SK-N-SH (cell line): Measurements from ENCODE around the gene TBRG1. TPM values are rescaled to one million over a fixed set of nuclear protein-coding genes. Genes with fewer than 3 reads are reported as not detected.

Experiments
- CTCF ChIA-PET: fragments of 300-600, 350-600 bp; formaldehyde crosslinking; extraction: SDS; loops from one replicate; lab custom pipeline; 2021; lab: Yijun Ruan, JAX
- POLR2A ChIA-PET: fragments of 350-600 bp; sonication (Branson Sonifier 250); formaldehyde crosslinking; extraction: SDS; loops from one replicate; lab custom pipeline; 2020; ENCODE audit warnings: antibody characterized with exemption, inconsistent platforms; lab: Yijun Ruan, JAX
- DNase-seq: peaks from one replicate; pipeline ENCODE4 v3.0.0; 2012
- H2AFZ ChIP-seq: fragments of 200-600 bp; sonication (generic); 2 replicates; pipeline ENCODE4 v1.8.1; 2016; ENCODE audit warnings: antibody characterized with exemption, mild to moderate bottlenecking, low read depth
- H3F3A ChIP-seq: fragments of 200-600 bp; sonication (generic); replicated peaks from 2 replicates; pipeline ENCODE3; 2016; ENCODE audit warnings: antibody characterized with exemption, mild to moderate bottlenecking; ENCODE audit not compliant: insufficient read depth
- H3K27ac ChIP-seq, 2 experiments: fragments of 200-500 bp in 1 of 2; fragments of 200-600 bp in 1 of 2; sonication (Bioruptor generic) in 1 of 2; sonication (generic), shearing (Covaris generic) in 1 of 2; 2 replicates each; pipeline versions ENCODE4 v1.5.1 to v1.6.1; 2014 to 2016; ENCODE audit warnings: low read depth in 2 of 2, inconsistent platforms in 1 of 2, low read length in 1 of 2, mild to moderate bottlenecking in 1 of 2, mixed read lengths in 1 of 2
- H3K27me3 ChIP-seq: fragments of 200-600 bp; sonication (generic), shearing (Covaris generic); 2 replicates; pipeline ENCODE4 v1.6.1; 2016; ENCODE audit warnings: mixed run types; ENCODE audit not compliant: insufficient read depth
- H3K36me3 ChIP-seq, 2 experiments: fragments of 200-500 bp in 1 of 2; fragments of 200-600 bp in 1 of 2; sonication (Bioruptor generic) in 1 of 2; sonication (generic) in 1 of 2; replicated peaks in 1 of 2; 2 replicates each; pipeline versions ENCODE3 to v1.5.1; 2014 to 2016; ENCODE audit warnings: low read length in 1 of 2, mild to moderate bottlenecking in 1 of 2; ENCODE audit not compliant: insufficient read depth in 2 of 2, control insufficient read depth in 1 of 2
- H3K4me1 ChIP-seq, 2 experiments: fragments of 200-500 bp in 1 of 2; fragments of 200-600 bp in 1 of 2; sonication (Bioruptor generic) in 1 of 2; sonication (generic), shearing (Covaris generic) in 1 of 2; 2 replicates each; pipeline versions ENCODE4 v1.5.1 to v1.6.1; 2014 to 2016; ENCODE audit warnings: low read depth in 1 of 2, low read length in 1 of 2, mixed run types in 1 of 2; ENCODE audit not compliant: insufficient read depth in 2 of 2, control insufficient read depth in 1 of 2
- H3K4me2 ChIP-seq: fragments of 200-600 bp; sonication (generic), shearing (Covaris generic); 2 replicates; pipeline ENCODE4 v1.6.1; 2017; ENCODE audit warnings: mixed run types
- H3K4me3 ChIP-seq, 2 experiments: fragments of 200-500 bp in 1 of 2; fragments of 200-600 bp in 1 of 2; sonication (Bioruptor generic) in 1 of 2; sonication (generic), shearing (Covaris generic) in 1 of 2; 2 replicates each; pipeline versions ENCODE4 v1.5.1 to v1.8.1; 2014 to 2016; ENCODE audit warnings: low read depth in 2 of 2, inconsistent platforms in 1 of 2, low read length in 1 of 2, mild to moderate bottlenecking in 1 of 2, mixed read lengths in 1 of 2, moderate library complexity in 1 of 2
- H3K79me2 ChIP-seq: fragments of 200-600 bp; sonication (generic); 2 replicates; pipeline ENCODE4 v1.8.1; 2017; ENCODE audit warnings: mild to moderate bottlenecking; ENCODE audit not compliant: insufficient read depth
- H3K9ac ChIP-seq: fragments of 200-600 bp; sonication (generic); 2 replicates; pipeline ENCODE4 v1.6.1; 2017; ENCODE audit warnings: mixed run types
- H3K9me2 ChIP-seq: fragments of 200-600 bp; sonication (generic); 2 replicates; pipeline ENCODE4 v1.6.1; 2017; ENCODE audit warnings: mixed run types
- H3K9me3 ChIP-seq: fragments of 200-600 bp; sonication (generic); 2 replicates; pipeline ENCODE4 v1.6.1; 2017; ENCODE audit warnings: mixed run types, mild to moderate bottlenecking, moderate library complexity
- H4K20me1 ChIP-seq: fragments of 200-600 bp; sonication (generic); 2 replicates; pipeline ENCODE4 v1.6.1; 2017; ENCODE audit warnings: mild to moderate bottlenecking, mixed run types; ENCODE audit not compliant: insufficient read depth
- CHD2 ChIP-seq: fragments of 150-350 bp; IDR thresholded peaks from 2 replicates; pipeline ENCODE4 v1.6.1; 2018; ENCODE audit warnings: low read length; ENCODE audit not compliant: partially characterized antibody
- ELF1 ChIP-seq: IDR thresholded peaks from 2 replicates; pipeline ENCODE4 v1.4.0; 2012
- EZH2phosphoT487 ChIP-seq: fragments of 200-600 bp; sonication (generic); IDR thresholded peaks from 2 replicates; pipeline ENCODE4 v1.6.1; 2017; ENCODE audit warnings: low read depth, mixed run types, mild to moderate bottlenecking, antibody characterized with exemption, moderate library complexity, borderline replicate concordance
- FOSL2 ChIP-seq: IDR thresholded peaks from 2 replicates; pipeline ENCODE4 v1.4.0; 2012; ENCODE audit warnings: low read depth, mild to moderate bottlenecking, moderate library complexity, borderline replicate concordance
- FOXM1 ChIP-seq: IDR thresholded peaks from 2 replicates; pipeline ENCODE4 v1.4.0; 2012; ENCODE audit warnings: low read depth, mild to moderate bottlenecking
- GABPA ChIP-seq: IDR thresholded peaks from 2 replicates; pipeline ENCODE4 v1.4.0; 2012; ENCODE audit warnings: low read depth, mild to moderate bottlenecking
- JUND ChIP-seq: IDR thresholded peaks from 2 replicates; pipeline ENCODE4 v1.4.0; 2012
- MEF2A ChIP-seq: IDR thresholded peaks from 2 replicates; pipeline ENCODE4 v1.4.0; 2012; ENCODE audit warnings: low read depth, borderline replicate concordance
- NRF1 ChIP-seq: IDR thresholded peaks from 2 replicates; pipeline ENCODE4 v1.6.1; 2012; ENCODE audit warnings: low read depth, mild to moderate bottlenecking, low read length
- POLR2AphosphoS5 ChIP-seq: IDR thresholded peaks from 2 replicates; pipeline ENCODE4 v1.6.1; 2012; ENCODE audit warnings: low read depth, low read length
- RFX5 ChIP-seq: IDR thresholded peaks from 2 replicates; pipeline ENCODE4 v1.6.1; 2012; ENCODE audit warnings: mild to moderate bottlenecking, improper control_type of control experiment, low read length
- RXRA ChIP-seq: IDR thresholded peaks from 2 replicates; pipeline ENCODE4 v1.4.0; 2012; ENCODE audit warnings: low read depth, mild to moderate bottlenecking, borderline replicate concordance
- TAF1 ChIP-seq: IDR thresholded peaks from 2 replicates; pipeline ENCODE4 v1.6.1; 2012; ENCODE audit warnings: low read depth, mild to moderate bottlenecking, low read length, moderate library complexity, borderline replicate concordance
- TCF12 ChIP-seq: IDR thresholded peaks from 2 replicates; pipeline ENCODE4 v1.4.0; 2012
- TEAD4 ChIP-seq: IDR thresholded peaks from 2 replicates; pipeline ENCODE4 v1.4.0; 2012; ENCODE audit warnings: mild to moderate bottlenecking, borderline replicate concordance; ENCODE audit not compliant: insufficient read depth
- YY1 ChIP-seq: IDR thresholded peaks from 2 replicates; pipeline ENCODE4 v1.4.0; 2012; ENCODE audit warnings: low read depth, mild to moderate bottlenecking
- WGBS: methylation state at CpG from one replicate; pipeline ENCODE4 v1.1.6; 2017; ENCODE audit warnings: low lambda C conversion rate; 5-methylcytosine and 5-hydroxymethylcytosine counted together
- polyA plus RNA-seq, 3 experiments: library from polyadenylated mRNA; depleted of rRNA; stranded (reverse); fragments of >200 nt; gene quantifications; 2 replicates each; pipeline ENCODE4 v1.2.3, GENCODE V29; 2012
- TF ChIP-seq, protein P1 (sequence below): IDR thresholded peaks from 2 replicates; pipeline ENCODE4 v1.4.0; 2012; ENCODE audit warnings: low read depth
- TF ChIP-seq, protein P2 (sequence below): IDR thresholded peaks from 2 replicates; pipeline ENCODE4; 2012
- TF ChIP-seq, protein P3 (sequence below): IDR thresholded peaks from 2 replicates; pipeline ENCODE4 v1.4.0; 2012; ENCODE audit warnings: low read depth, borderline replicate concordance
- TF ChIP-seq, protein P4 (sequence below): IDR thresholded peaks from 2 replicates; pipeline ENCODE4 v1.6.1; 2012; ENCODE audit warnings: mild to moderate bottlenecking, low read depth, low read length, moderate library complexity

Gene TBRG1
- polyA plus RNA-seq, 1 of the 3 experiments (the other 2 are of a cell fraction) = 22.0 TPM

DNA sequence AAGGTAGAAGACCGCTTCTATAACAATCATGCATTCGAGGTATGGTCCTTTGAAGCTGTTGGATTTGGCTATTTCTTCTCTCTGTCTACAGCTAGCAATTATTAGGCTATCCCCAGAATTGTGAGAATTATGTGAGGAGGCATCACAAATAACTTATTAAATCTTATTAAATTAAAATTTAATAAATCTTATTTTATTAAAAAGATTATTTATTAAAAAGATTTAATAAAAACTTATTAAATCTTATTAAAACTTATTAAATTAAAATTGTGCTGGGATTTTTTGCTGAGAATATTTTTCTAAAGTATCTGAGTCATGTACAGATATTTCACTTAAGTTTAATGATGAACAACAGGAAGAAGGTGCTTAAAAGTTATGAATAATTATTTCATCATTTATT lies 58.8 kb downstream of the TBRG1 start:
- CTCF ChIA-PET = no interaction called here
- H3K4me3 ChIP-seq = no peak overlapping the region
- no peaks in the 10 kb centered on the region for H3K27me3 ChIP-seq
- DNase-seq = no peak
- TF ChIP-seq, protein P1, sequence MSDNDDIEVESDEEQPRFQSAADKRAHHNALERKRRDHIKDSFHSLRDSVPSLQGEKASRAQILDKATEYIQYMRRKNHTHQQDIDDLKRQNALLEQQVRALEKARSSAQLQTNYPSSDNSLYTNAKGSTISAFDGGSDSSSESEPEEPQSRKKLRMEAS = no peak
- no peak for TF ChIP-seq GABPA
- TF ChIP-seq RXRA = no peak
- no peak for TF ChIP-seq NRF1
- no peak for TF ChIP-seq TCF12
- no peak for TF ChIP-seq JUND
- no peak for TF ChIP-seq TAF1
- TF ChIP-seq POLR2AphosphoS5 = no peak
- TF ChIP-seq, protein P2, sequence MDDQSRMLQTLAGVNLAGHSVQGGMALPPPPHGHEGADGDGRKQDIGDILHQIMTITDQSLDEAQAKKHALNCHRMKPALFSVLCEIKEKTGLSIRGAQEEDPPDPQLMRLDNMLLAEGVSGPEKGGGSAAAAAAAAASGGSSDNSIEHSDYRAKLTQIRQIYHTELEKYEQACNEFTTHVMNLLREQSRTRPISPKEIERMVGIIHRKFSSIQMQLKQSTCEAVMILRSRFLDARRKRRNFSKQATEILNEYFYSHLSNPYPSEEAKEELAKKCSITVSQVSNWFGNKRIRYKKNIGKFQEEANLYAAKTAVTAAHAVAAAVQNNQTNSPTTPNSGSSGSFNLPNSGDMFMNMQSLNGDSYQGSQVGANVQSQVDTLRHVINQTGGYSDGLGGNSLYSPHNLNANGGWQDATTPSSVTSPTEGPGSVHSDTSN = no peak
- TF ChIP-seq, protein P3, sequence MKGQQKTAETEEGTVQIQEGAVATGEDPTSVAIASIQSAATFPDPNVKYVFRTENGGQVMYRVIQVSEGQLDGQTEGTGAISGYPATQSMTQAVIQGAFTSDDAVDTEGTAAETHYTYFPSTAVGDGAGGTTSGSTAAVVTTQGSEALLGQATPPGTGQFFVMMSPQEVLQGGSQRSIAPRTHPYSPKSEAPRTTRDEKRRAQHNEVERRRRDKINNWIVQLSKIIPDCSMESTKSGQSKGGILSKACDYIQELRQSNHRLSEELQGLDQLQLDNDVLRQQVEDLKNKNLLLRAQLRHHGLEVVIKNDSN = no peak
- no peak for TF ChIP-seq FOXM1
- TF ChIP-seq EZH2phosphoT487 = no peak
- no peak for TF ChIP-seq YY1
- no peak for TF ChIP-seq TEAD4
- TF ChIP-seq FOSL2 = no peak
- no peak for TF ChIP-seq RFX5
- POLR2A ChIA-PET = no interaction called here
- no peak overlapping the region for H3K27ac ChIP-seq
- WGBS = 76% methylated on average over 2 of the region's 2 CpGs
- no peaks in the 10 kb centered on the region for H4K20me1 ChIP-seq
- H3K4me2 ChIP-seq = no peak overlapping the region
- no peak overlapping the region for H2AFZ ChIP-seq
- H3K4me1 ChIP-seq = no peaks in the 10 kb centered on the region
- H3K79me2 ChIP-seq = no peaks in the 10 kb centered on the region
- H3K9ac ChIP-seq = no peak overlapping the region
- peaks cover 19% of the 10 kb centered on the region for H3K9me3 ChIP-seq
- no peaks in the 10 kb centered on the region for H3K9me2 ChIP-seq
- peaks cover 0 to 23% of the 10 kb centered on the region in 2 experiments for H3K36me3 ChIP-seq
- H3F3A ChIP-seq = peaks cover 3% of the 10 kb centered on the region

DNA sequence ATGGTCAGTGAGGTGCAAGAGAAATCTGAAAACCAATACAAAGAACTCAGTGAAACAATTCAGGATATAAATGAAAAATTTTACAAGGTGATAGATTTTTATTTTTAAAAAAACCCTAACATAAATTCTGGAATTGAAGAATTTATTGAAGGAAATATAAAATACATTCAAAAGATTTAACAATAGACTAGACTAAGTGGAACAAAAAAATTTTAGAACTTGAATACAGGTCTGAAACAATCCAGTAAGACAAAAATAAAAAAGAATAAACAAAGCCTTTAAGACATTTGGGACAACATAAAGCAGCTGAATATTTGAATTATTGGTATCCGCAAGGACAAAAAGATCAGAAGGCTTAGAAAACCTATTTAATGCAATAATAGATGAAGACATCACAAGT lies 59.8 kb downstream of the TBRG1 start:
- POLR2A ChIA-PET = no interaction called here

More for the DNA sequence above, 59.8 kb downstream of the TBRG1 start:
- Histone ChIP-seq H3K9ac (no peak overlapping the region), H4K20me1 (no peaks in the 10 kb centered on the region), H3K79me2 (no peaks in the 10 kb centered on the region), H3K27ac (no peak overlapping the region), H3K4me3 (no peak overlapping the region), H3K9me3 (peaks cover 22% of the 10 kb centered on the region), H3K36me3 (peaks cover 0 to 21% of the 10 kb centered on the region in 2 experiments)
- CTCF ChIA-PET = no interaction called here
- WGBS = 94% methylated on average over 1 of the region's 1 CpG
- DNase-seq = no peak
- no peak for TF ChIP-seq TAF1
- TF ChIP-seq ELF1 = no peak
- TF ChIP-seq, protein P4, sequence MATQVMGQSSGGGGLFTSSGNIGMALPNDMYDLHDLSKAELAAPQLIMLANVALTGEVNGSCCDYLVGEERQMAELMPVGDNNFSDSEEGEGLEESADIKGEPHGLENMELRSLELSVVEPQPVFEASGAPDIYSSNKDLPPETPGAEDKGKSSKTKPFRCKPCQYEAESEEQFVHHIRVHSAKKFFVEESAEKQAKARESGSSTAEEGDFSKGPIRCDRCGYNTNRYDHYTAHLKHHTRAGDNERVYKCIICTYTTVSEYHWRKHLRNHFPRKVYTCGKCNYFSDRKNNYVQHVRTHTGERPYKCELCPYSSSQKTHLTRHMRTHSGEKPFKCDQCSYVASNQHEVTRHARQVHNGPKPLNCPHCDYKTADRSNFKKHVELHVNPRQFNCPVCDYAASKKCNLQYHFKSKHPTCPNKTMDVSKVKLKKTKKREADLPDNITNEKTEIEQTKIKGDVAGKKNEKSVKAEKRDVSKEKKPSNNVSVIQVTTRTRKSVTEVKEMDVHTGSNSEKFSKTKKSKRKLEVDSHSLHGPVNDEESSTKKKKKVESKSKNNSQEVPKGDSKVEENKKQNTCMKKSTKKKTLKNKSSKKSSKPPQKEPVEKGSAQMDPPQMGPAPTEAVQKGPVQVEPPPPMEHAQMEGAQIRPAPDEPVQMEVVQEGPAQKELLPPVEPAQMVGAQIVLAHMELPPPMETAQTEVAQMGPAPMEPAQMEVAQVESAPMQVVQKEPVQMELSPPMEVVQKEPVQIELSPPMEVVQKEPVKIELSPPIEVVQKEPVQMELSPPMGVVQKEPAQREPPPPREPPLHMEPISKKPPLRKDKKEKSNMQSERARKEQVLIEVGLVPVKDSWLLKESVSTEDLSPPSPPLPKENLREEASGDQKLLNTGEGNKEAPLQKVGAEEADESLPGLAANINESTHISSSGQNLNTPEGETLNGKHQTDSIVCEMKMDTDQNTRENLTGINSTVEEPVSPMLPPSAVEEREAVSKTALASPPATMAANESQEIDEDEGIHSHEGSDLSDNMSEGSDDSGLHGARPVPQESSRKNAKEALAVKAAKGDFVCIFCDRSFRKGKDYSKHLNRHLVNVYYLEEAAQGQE = no peak
- no peak for TF ChIP-seq YY1
- TF ChIP-seq, protein P1 = no peak
- TF ChIP-seq, protein P2 = no peak
- TF ChIP-seq FOSL2 = no peak
- no peak for TF ChIP-seq NRF1
- TF ChIP-seq MEF2A = no peak
- no peak for TF ChIP-seq CHD2
- TF ChIP-seq, all 33 proteins: peak for 0
- Histone ChIP-seq H3K4me1 (no peaks in the 10 kb centered on the region), H3K27me3 (no peaks in the 10 kb centered on the region), H3F3A (peaks cover 3% of the 10 kb centered on the region), H3K9me2 (no peaks in the 10 kb centered on the region), H2AFZ (no peak overlapping the region), H3K4me2 (no peak overlapping the region)
